Astrocyte of the cerebellum (primary cell): Measurements from ENCODE around the gene PRKACA.
"Not testable (repeated sequence)": the region's sequence is repeated elsewhere in the genome, so short reads cannot be mapped to it uniquely, and the experiment has no call there.

Source experiments
- DNase-seq: peaks from one replicate; pipeline ENCODE4 v3.0.0-alpha.2; 2011; ENCODE audit warnings: low read depth
- H3K4me3 ChIP-seq: 2 replicates; pipeline ENCODE4 v1.5.1; 2011; ENCODE audit warnings: mild to moderate bottlenecking, low read depth, low read length, moderate library complexity
- in situ Hi-C: cut with HindIII; loops from 2 replicates; pipeline ENCODE4 v1.10.0; 2017; ENCODE audit warnings: low sequenced_read_pairs
- TF ChIP-seq, protein P1 (sequence below): IDR thresholded peaks from 2 replicates; pipeline ENCODE4 v1.5.1; 2012; ENCODE audit warnings: low read length, low read depth, moderate library complexity, mild to moderate bottlenecking; ENCODE audit errors: missing control alignments

The PRKACA gene

DNA sequence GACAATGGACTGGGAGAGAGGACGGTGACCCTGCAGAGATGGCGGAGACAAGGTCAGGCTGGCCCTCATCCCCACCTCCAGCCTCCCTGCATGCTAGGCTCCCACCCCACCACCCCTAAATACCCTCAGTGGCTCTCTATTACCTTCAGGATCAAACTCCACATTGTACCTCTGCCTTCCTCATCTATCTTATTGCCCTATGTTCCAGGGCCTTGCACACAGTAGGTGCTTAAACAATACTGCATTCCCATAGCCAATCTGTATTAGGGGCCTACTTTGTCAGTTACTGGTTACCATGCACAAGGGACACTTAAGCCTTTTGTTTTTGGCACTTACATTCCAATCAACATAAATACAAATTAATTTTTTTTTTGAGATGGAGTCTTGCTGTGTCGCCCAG lies 62.2 kb downstream of the PRKACA start:
- TF ChIP-seq, protein P1, sequence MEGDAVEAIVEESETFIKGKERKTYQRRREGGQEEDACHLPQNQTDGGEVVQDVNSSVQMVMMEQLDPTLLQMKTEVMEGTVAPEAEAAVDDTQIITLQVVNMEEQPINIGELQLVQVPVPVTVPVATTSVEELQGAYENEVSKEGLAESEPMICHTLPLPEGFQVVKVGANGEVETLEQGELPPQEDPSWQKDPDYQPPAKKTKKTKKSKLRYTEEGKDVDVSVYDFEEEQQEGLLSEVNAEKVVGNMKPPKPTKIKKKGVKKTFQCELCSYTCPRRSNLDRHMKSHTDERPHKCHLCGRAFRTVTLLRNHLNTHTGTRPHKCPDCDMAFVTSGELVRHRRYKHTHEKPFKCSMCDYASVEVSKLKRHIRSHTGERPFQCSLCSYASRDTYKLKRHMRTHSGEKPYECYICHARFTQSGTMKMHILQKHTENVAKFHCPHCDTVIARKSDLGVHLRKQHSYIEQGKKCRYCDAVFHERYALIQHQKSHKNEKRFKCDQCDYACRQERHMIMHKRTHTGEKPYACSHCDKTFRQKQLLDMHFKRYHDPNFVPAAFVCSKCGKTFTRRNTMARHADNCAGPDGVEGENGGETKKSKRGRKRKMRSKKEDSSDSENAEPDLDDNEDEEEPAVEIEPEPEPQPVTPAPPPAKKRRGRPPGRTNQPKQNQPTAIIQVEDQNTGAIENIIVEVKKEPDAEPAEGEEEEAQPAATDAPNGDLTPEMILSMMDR = no peak
- in situ Hi-C loops = no loop called here
- no peak for DNase-seq
- H3K4me3 ChIP-seq = no peak overlapping the region

DNA sequence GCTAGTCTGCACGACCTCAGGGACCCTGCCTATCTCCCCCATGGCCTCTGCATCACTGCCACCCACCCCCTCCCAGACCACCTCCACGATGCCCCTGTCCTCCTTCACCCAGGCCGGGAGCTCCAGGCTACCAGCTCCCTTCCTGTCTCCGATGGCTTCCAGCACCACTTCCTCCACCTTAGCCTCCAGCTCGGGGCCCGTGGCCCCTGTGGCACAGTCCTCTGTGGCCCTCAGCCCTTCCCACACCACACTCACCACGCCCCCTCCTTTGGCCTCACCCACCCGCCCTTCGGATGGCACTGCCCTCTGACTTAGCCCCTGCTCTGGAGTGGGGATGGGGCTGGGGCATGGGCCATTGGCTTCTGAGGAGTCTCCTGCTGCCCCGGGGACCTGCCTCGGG lies 62.8 kb downstream of the PRKACA start:
- no peak overlapping the region for H3K4me3 ChIP-seq
- in situ Hi-C loops = no loop called here

DNA sequence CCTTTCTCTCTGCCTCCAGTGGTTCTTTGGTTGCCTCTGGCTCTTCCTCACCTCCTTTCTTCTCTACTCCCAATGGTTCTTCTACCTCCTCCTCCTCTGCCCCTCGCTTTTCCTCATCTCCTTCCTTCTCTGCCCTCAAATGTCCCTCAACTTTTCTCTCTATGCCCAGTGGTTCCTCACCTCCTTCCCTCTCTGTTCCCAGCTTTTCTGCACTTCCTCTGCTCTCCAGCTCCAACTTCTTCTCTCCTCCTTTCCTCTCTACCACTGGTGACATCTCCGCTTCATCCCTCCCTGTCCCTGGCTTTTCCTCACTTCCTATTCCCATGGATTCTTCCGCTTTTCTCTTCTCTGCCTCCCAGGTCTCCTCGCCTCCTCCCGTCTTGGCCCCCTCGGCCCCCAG lies 63.5 kb downstream of the PRKACA start:
- in situ Hi-C loops = no loop called here
- no peak for DNase-seq
- TF ChIP-seq, protein P1 = no peak
- H3K4me3 ChIP-seq = no peak overlapping the region

More for the DNA sequence above, 62.8 kb downstream of the PRKACA start:
- no peak for DNase-seq
- TF ChIP-seq, protein P1 = no peak

DNA sequence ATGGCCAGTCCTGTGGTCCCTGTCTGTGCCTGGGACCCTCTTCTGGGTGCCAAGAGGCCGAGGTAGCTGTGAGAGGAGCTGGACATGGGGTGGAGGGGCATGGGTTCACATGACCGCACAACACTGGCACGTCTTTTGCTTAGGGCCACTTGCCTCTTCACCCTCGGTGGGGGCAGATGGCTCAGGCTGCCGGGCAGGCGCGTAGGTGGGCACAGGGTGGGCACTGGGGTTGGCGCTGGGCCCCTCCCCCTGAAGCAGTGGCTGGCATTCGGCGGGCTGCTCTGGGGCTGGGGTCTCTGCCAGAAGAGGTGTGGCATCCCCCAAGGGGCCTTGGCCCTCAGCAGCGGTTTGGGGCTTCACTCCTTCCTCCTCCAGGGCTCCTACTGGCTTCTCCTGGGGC lies 64.1 kb downstream of the PRKACA start:
- no peak overlapping the region for H3K4me3 ChIP-seq
- in situ Hi-C loops = no loop called here
- DNase-seq = no peak
- TF ChIP-seq, protein P1 = no peak

DNA sequence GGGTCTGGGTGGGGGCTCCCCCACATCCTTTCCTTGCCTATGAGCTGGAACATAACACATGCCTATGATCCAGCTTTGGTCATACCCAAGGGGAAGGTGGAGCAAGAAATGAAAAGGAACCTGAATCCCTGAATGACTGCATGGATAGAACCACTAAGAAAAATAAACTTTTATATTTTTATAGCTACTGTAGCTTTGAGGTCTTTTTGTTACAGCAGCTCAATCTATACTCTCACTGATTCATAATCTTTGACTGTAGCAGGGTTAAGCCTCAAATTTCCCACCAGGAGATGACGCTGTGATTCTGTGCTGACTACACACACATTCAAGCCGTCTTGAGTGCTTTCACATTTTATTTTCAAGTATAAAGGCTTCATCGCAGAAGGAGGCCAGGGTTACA lies 64.5 kb downstream of the PRKACA start:
- no peak overlapping the region for H3K4me3 ChIP-seq
- in situ Hi-C loops = no loop called here
- DNase-seq = no peak
- TF ChIP-seq, protein P1 = no peak

DNA sequence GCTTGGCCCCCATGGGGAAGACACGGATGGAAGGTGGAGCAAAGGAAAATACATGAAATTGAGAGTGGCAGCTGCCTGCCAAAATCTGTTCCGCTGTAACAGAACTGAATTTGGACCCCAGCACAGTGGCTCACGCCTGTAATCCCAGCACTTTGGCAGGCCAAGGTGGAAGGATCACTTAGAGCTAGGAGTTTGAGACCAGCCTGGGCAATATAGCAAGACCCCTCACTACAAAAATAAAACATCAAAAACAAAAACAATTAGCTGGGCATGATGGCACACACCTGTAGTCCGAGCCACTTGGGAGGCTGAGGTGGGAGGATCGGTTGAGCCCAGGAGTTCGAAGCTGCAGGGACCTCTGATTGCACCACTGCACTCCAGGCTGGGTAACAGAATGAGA lies 65.1 kb downstream of the PRKACA start:
- TF ChIP-seq, protein P1 = no peak
- no peak for DNase-seq
- in situ Hi-C loops = no loop called here
- H3K4me3 ChIP-seq = no peak overlapping the region

DNA sequence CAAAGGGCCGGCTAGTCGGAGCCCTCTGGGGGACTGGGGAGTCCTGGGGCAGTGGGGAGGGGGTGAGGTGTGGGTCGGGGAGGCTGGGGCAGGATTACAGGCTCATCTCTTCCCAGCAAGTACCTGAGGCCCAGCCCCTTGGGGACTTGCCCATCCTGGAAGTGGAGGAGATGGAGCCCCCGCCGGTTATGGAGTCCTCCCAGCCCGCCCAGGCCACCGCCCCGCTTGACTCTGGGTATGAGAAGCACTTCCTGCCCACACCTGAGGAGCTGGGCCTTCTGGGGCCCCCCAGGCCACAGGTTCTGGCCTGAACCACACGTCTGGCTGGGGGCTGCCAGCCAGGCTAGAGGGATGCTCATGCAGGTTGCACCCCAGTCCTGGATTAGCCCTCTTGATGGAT lies 65.6 kb downstream of the PRKACA start:
- TF ChIP-seq, protein P1 = no peak
- no peak for DNase-seq
- no peak overlapping the region for H3K4me3 ChIP-seq
- in situ Hi-C loops = no loop called here

DNA sequence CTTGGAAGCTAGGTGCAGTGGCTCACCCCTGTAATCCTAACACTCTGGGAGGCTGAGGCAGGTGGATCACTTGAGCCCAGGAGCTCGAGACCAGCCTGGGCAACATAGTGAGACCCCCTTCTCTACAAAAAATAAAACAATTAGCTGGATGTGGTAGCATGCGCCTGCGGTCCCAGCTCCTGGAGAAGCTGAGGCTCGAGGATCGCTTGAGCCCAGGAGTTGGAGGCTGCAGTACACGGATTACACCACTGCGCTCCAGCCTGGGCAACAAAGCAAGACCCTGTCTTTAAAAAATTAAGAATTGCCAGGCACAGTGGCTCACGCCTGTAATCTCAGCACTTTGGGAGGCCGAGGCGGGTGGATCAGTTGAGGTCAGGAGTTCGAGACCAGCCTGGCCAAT lies 66.6 kb downstream of the PRKACA start:
- H3K4me3 ChIP-seq, DNase-seq, in situ Hi-C loops: not testable (repeated sequence)
